Central memory CD8-positive, alpha-beta T cell (primary cell): ENCODE measurements around the gene QSOX1.

ENCODE experiments used
- ATAC-seq: fragments of 150-1000 bp; cut with Tn5 transposase; replicated peaks from 2 replicates; pipeline ENCODE4 v1.10.0; 2022; ENCODE audit warnings: mild to moderate bottlenecking, moderate FRiP score, moderate number of reproducible peaks; ENCODE audit not compliant: poor library complexity, severe bottlenecking; ENCODE audit errors: extremely low read depth
- DNase-seq, 2 donors: peaks; one replicate each; pipeline ENCODE4 v3.0.0; 2021; ENCODE audit warnings: low spot score in 2 of 2
- H3K27ac Mint-ChIP-seq: one replicate; pipeline ENCODE4 v1.8.0; 2022; ENCODE audit warnings: low read depth, mild to moderate bottlenecking, moderate library complexity, mixed read lengths
- H3K27me3 Mint-ChIP-seq: one replicate; pipeline ENCODE4 v1.8.0; 2022; ENCODE audit warnings: mixed read lengths
- H3K36me3 Mint-ChIP-seq: one replicate; pipeline ENCODE4 v1.8.0; 2022; ENCODE audit warnings: mild to moderate bottlenecking, moderate library complexity, mixed read lengths; ENCODE audit not compliant: insufficient read depth
- H3K4me1 Mint-ChIP-seq: one replicate; pipeline ENCODE4 v1.8.0; 2022; ENCODE audit warnings: mixed read lengths
- H3K4me3 Mint-ChIP-seq: one replicate; pipeline ENCODE4 v1.8.0; 2022; ENCODE audit warnings: mild to moderate bottlenecking, moderate library complexity, mixed read lengths
- H3K9me3 Mint-ChIP-seq: one replicate; pipeline ENCODE4 v1.8.0; 2022; ENCODE audit warnings: mixed read lengths

QSOX1 gene

DNA sequence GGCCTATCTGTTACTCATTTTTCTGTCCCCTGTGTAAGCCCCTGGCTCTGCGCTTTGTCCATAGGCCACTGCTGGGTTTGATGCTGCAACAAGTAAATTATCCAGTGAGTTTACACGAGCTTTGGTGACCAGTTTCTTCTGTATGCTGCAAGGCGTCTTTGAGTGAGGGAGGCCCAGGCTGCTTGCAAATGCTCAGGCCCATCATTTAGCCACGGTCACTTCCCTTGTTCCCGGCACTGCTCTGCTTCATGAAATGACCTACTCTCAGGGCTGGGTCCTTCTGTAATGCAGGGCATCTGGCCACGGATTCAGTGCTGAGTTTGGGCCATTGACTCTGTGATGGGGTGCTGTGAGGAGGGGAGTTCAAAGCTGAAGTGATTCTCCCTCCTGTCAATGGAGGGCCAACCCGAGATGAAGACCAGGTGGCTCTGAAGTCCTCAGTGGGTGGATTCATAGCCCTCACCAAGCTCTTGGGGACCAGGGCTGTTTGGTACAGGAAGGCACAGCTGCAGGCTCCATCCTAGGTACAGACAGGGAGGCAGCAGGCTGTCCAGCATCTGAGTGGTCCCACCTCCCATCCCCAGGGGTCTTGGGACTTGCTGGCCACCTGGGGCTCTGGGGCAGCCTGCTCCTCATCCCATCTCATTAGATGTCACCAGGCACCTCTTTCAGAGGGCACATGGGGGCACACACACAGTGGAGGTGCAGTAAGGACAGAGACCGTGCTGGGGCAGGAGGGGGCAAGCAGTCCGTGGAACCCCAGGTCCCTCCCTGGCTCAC, 97.0 kb downstream of the QSOX1 start:
- H3K9me3 Mint-ChIP-seq = no peaks in the 10 kb centered on the region
- H3K4me3 Mint-ChIP-seq = no peak overlapping the region
- no peaks in the 10 kb centered on the region for H3K36me3 Mint-ChIP-seq
- DNase-seq = no peak
- H3K27ac Mint-ChIP-seq = no peak overlapping the region
- H3K27me3 Mint-ChIP-seq = peaks cover 64% of the 10 kb centered on the region
- peaks cover 10% of the 10 kb centered on the region for H3K4me1 Mint-ChIP-seq
- no peak for ATAC-seq

DNA sequence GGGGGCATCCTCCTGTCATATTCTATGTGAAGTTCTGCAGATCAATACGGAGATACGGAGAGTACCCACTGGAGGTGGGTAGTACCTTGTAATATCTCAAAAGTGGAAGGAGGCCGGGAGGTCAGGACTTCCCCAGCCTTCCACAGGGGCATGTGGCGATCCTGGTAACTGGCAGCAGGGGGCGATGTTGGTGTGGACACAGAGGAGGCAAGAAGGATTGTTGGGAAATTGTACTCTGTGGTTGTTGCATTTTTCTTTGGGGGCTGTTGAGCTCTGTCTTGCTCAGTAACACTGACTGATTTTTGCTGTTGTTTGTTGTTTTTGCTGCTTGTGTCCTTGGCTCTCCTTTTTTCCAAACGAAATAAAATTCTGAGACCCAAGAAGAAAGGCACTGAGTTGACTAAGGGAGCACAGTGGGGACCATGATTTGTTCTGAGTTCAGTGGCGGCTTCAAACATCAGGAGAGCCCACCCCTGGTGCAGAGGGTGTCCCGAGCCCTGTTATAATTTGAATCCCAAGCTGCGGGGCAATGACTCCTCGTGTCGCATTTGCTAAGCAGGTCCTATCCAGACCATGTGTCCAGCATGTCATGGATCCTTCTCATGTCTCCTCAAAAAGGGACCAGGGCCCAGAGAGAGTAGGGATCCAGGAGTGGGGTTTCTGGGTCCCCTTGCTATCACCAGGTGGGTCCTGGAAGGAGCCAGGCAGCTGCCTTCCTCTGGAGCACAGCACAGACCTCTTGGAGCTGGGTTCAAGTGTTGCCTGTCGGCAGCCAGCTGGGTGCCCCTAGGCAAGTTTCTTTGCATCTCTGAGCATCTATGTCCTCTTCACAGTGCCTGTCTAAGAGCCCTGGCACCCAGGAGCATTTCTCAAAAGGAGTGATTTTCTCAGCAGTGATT, 98.2 kb downstream of the QSOX1 start:
- Mint-ChIP-seq H3K36me3 (no peaks in the 10 kb centered on the region), H3K4me3 (no peak overlapping the region), H3K27ac (no peak overlapping the region), H3K27me3 (peaks cover 75% of the 10 kb centered on the region), H3K4me1 (peaks cover 10% of the 10 kb centered on the region), H3K9me3 (no peaks in the 10 kb centered on the region)
- DNase-seq (peak; percentile 48 to 56), ATAC-seq (no peak)
